ENCODE results near the gene MGAT5. TPM values are rescaled to one million over a fixed set of nuclear protein-coding genes. Genes with fewer than 3 reads are reported as not detected.
A peak's percentile ranks its signal among the peaks of the same experiment; 100 is the strongest.

MGAT5 gene
- total and polyA plus RNA-seq, 4 donors = 3.6 to 53.7 (median 31.3) TPM

DNA sequence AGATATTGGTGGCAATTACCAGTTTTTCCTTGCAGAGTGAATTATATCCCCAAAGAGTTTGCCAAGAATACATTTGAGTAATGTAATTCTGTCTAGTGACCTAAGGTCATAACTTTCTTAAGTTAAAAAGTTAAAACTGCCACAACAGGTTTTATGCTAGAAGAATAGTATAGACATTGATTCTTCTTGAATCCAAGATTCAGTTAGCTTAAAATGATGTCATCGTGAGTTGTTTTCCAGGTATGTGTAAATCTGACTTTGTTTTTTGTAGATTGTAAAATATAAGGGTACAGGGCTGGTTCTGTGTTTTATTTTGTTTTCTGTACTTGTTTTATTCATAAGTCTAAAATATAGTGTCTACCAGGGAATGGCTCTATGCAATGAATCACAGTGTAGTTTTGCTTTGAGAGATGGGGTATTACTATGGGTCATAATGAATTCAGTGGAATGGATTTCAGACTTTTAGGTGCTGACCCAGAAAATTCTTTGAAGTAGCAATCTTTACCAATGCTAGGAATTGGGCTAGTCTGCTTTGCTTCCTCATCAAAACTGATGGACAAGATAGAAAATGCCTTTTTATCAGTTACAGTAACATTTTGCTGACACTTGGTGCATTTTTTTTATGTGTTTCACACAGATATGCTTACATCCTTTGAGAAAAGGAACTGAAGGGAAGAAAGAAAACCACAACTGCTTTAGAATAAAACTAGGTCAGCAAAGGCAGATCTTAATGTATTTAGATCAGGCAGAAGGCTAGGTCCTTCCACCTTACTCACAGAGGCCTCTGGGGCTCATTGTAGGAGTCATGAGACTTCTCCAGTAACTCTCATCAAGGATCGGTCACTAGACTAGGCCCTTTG, 20.8 kb upstream of the MGAT5 start:
- ATAC-seq (ENCODE audit: insufficient read depth, low FRiP score) (peak; percentile 41), DNase-seq (no peak)
- WGBS, 2 donors = 61 to 79% methylated on average over 2 of the region's 2 CpGs
- TF ChIP-seq, protein P1, sequence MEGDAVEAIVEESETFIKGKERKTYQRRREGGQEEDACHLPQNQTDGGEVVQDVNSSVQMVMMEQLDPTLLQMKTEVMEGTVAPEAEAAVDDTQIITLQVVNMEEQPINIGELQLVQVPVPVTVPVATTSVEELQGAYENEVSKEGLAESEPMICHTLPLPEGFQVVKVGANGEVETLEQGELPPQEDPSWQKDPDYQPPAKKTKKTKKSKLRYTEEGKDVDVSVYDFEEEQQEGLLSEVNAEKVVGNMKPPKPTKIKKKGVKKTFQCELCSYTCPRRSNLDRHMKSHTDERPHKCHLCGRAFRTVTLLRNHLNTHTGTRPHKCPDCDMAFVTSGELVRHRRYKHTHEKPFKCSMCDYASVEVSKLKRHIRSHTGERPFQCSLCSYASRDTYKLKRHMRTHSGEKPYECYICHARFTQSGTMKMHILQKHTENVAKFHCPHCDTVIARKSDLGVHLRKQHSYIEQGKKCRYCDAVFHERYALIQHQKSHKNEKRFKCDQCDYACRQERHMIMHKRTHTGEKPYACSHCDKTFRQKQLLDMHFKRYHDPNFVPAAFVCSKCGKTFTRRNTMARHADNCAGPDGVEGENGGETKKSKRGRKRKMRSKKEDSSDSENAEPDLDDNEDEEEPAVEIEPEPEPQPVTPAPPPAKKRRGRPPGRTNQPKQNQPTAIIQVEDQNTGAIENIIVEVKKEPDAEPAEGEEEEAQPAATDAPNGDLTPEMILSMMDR (IDR thresholded peaks at IDR 0.05; ENCODE audit: control extremely low read depth, extremely low read depth) = no peak
- peaks cover 0 to 4% (median 0%) of the 10 kb centered on the region in 4 donors for H3K9me3 ChIP-seq (ENCODE audit: control insufficient read depth in 4 of 4, insufficient read depth in 3 of 4, low read length in 3 of 4)
- H3K4me3 ChIP-seq = no peak overlapping the region
- peaks cover 0 to 26% (median 0%) of the 10 kb centered on the region in 5 donors for H3K4me1 ChIP-seq (ENCODE audit: control insufficient read depth in 5 of 5, insufficient read depth in 5 of 5, low read length in 5 of 5)
- H3K27me3 ChIP-seq (ENCODE audit: control insufficient read depth in 3 of 3, insufficient read depth in 3 of 3, low read length in 2 of 3) = no peaks in the 10 kb centered on the region
- peak overlapping the region in 1 of 2 donors; percentile 6 for H3K27ac ChIP-seq (ENCODE audit: low read depth in 1 of 2, low read length in 1 of 2)
- no peak overlapping the region for H3K9ac ChIP-seq (ENCODE audit: insufficient read depth in 1 of 2, low read length in 2 of 2)
- H3K36me3 ChIP-seq (ENCODE audit: control insufficient read depth in 4 of 4, insufficient read depth in 4 of 4, low read length in 4 of 4) = no peaks in the 10 kb centered on the region

DNA sequence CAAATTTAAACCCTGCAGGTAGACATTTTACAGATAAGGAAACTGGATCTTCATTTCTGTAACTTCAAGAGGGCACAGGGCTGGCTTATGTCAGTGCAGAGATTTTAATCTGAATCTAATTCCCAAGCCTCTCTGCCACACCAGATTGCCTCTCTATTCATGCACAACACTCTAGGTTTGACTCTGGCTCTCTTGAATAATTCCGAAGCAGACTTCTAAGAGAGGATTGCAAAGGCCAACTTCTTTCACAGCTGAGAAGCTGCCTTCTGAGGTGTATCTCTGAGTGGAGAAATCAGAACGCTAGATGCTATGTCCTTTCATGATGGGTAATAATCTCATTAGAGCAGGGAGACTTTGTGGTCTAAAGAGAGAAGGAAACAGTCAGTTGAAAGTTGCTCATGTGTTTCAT, 20.1 kb upstream of the MGAT5 start:
- TF ChIP-seq, protein P1 (IDR thresholded peaks at IDR 0.05; ENCODE audit: control extremely low read depth, extremely low read depth) = no peak
- Histone ChIP-seq H3K27ac (ENCODE audit: low read depth in 1 of 2, low read length in 1 of 2) (peak overlapping the region in 1 of 2 donors; percentile 6), H3K4me1 (ENCODE audit: control insufficient read depth in 5 of 5, insufficient read depth in 5 of 5, low read length in 5 of 5) (peaks cover 0 to 26% (median 0%) of the 10 kb centered on the region in 5 donors), H3K9ac (ENCODE audit: insufficient read depth in 1 of 2, low read length in 2 of 2) (no peak overlapping the region), H3K27me3 (ENCODE audit: control insufficient read depth in 3 of 3, insufficient read depth in 3 of 3, low read length in 2 of 3) (no peaks in the 10 kb centered on the region), H3K4me3 (no peak overlapping the region), H3K36me3 (ENCODE audit: control insufficient read depth in 4 of 4, insufficient read depth in 4 of 4, low read length in 4 of 4) (no peaks in the 10 kb centered on the region), H3K9me3 (ENCODE audit: control insufficient read depth in 4 of 4, insufficient read depth in 3 of 4, low read length in 3 of 4) (peaks cover 0 to under 1% (median 0%) of the 10 kb centered on the region in 4 donors)
- no peak for ATAC-seq (ENCODE audit: insufficient read depth, low FRiP score)
- no peak for DNase-seq
- WGBS, 2 donors = 59 to 82% methylated on average over 2 of the region's 2 CpGs

DNA sequence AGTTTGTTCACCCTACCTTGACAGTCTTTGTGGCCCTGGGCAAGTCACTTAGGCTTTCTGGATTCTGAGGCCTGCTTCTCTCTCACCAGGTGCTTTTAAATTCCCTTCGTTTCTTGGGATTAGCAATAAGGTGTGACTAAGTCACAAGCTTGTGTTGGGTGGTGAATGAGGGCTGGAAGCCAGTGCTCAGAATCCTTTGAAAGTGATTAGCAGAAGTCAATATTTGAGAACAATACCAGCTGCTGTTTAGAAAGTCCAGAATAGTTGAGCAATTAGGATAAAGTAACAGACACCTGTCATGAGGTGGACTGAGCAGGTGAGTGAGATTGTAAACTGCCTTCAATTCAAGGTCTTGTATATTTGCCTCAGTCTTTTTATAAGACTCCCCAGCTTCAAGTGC, 19.3 kb upstream of the MGAT5 start:
- H3K27ac ChIP-seq (ENCODE audit: low read depth in 1 of 2, low read length in 1 of 2) = no peak overlapping the region
- no peaks in the 10 kb centered on the region for H3K27me3 ChIP-seq (ENCODE audit: control insufficient read depth in 3 of 3, insufficient read depth in 3 of 3, low read length in 2 of 3)
- DNase-seq (no peak), ATAC-seq (ENCODE audit: insufficient read depth, low FRiP score) (no peak)
- 63 to 71% methylated on average over 1 of the region's 1 CpG for WGBS, 2 donors
- peaks cover 0 to 26% (median 0%) of the 10 kb centered on the region in 5 donors for H3K4me1 ChIP-seq (ENCODE audit: control insufficient read depth in 5 of 5, insufficient read depth in 5 of 5, low read length in 5 of 5)
- TF ChIP-seq, protein P1 (IDR thresholded peaks at IDR 0.05; ENCODE audit: control extremely low read depth, extremely low read depth) = no peak
- H3K36me3 ChIP-seq (ENCODE audit: control insufficient read depth in 4 of 4, insufficient read depth in 4 of 4, low read length in 4 of 4) = no peaks in the 10 kb centered on the region
- no peaks in the 10 kb centered on the region for H3K9me3 ChIP-seq (ENCODE audit: control insufficient read depth in 4 of 4, insufficient read depth in 3 of 4, low read length in 3 of 4)
- H3K4me3 ChIP-seq = no peak overlapping the region
- H3K9ac ChIP-seq (ENCODE audit: insufficient read depth in 1 of 2, low read length in 2 of 2) = no peak overlapping the region
